Left lobe of liver (tissue), 2 donors: ENCODE data around the gene MAST4. TPM values are rescaled to one million over a fixed set of nuclear protein-coding genes. Genes with fewer than 3 reads are reported as not detected.
A peak's percentile ranks its signal among the peaks of the same experiment; 100 is the strongest.

ENCODE experiments used
- ATAC-seq: fragments of 200-7000 bp; cut with Tn5 transposase; one replicate; pipeline ENCODE4 v1.9.1; 2020; ENCODE audit warnings: mild to moderate bottlenecking, moderate library complexity
- DNase-seq: peaks from one replicate; pipeline ENCODE4 v3.0.0-alpha.2; 2020; ENCODE audit warnings: low spot score
- total RNA-seq: library from RNA; stranded (reverse); gene quantifications from one replicate; pipeline ENCODE4 v1.2.1, GENCODE V29; 2021
- donor health status: DM: no; HTN: no; CAD: no; lungs with moderate emphysema.
- donor health status: DM: no; HTN: yes; CAD: no.

The MAST4 gene
- total RNA-seq, 1 donor from 2014 or later: 21.5 TPM

GRCh38 chr5:66864240-66864884, 268.2 kb downstream of the MAST4 start:
- peak; percentile 84 for ATAC-seq
- DNase-seq: no peak

DNA sequence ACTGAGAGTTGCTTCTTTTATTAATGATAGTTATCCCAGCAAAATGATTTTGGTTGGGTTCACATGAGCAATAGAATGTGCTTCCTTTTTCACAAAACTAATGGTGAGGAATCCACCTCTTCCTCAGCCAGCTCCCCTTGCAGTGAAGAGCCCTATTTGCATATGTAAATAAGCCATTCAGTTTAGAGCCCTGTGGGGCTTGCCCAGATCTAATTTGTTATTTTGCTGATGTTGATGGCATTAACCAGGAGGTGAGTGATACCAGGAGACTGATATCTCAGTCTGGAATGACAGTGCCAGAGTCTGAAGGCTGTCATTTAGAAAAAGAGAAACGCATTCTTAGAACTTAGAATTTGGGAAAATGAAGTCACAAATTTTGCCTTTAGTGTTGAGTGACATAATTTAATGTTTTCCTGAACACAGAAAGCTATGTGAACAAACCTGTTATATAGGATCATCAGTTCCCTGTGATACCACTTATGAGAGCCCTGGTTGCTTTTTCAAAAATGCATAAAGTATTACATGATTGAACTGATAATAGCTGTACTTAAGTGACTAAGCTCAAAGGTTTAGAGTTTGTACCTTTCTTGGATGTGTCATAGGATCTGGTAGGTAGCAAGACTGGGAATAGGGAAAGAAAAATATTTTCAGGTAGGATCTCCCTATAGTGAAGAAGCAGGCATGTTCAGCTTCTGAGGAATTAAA, 271.6 kb downstream of the MAST4 start:
- ATAC-seq (no peak), DNase-seq (no peak)

DNA sequence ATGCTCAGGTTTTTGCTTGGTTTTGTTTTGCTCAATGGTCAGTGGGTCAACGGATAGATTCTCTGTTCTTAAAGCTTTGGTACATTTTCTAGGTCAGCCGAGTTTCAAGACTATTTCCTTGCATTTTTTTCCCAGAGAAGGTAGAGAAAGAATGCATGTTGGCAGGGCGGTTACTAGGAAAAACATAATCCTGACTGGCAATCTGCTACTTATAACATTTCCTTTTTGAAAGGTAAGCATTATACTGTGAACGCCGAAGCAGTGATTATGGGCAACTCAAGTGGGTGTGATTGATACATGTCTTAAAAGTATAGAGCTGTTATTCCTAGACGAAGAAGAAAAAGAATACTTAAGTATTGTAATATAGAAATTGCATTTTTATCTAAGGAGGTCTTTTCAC, 273.2 kb downstream of the MAST4 start:
- no peak for ATAC-seq
- DNase-seq: no peak

GRCh38 chr5:66870708-66871107, 274.5 kb downstream of the MAST4 start:
- ATAC-seq (no peak), DNase-seq (no peak)

DNA sequence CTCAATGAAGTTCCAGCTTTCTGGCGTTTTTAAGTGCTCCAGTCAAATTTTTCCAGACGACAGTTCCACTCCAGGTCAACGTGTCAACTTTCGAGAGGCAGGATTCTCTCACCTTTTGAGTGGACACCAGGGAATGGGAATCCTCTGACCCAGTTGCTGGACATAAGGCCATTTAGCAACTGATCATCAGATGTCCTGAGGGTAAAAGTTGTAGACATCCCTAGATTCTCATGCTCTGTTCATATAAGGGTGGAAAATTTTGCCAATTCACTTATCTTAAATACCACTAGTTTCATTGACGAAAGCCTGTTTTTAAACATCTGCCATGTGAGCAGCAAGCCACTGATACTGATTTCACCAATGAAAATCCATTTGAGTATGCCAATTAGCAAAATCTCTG, 275.5 kb downstream of the MAST4 start:
- ATAC-seq (no peak), DNase-seq (no peak)

DNA sequence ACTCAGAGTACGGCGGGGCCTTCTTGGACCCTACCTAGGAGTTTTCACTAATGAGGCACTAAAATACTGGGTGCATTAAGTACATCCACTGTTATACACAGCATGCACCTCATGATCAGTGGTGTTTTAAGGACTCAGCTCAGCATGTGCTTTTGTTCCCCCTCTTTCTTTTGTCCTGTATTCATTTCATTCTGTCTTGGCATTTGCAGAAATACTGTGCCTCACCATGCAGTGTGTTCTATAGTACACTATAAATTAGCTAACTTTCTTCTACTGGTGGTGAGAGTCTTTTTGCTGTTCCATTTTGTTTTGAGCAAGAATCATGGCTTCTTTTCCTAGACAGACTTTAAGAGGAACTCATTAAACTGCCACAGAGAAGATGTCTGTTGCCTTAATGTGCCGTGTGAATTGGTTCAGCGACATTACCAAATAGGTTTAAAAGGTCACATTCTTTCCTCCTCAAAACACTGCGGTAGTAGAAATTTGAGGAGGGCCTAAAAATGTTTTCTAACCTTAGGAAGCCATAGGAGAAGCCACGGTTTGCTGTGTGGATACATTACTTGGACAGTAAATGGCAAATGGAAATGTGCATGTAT, 276.6 kb downstream of the MAST4 start:
- ATAC-seq: no peak
- DNase-seq: no peak

- no peak for ATAC-seq
- no peak for DNase-seq
Observed at GRCh38 chr5:66874004-66874403, 277.8 kb downstream of the MAST4 start.

- DNase-seq: no peak
- ATAC-seq: no peak
Observed at GRCh38 chr5:66875315-66875714, 279.1 kb downstream of the MAST4 start.

DNA sequence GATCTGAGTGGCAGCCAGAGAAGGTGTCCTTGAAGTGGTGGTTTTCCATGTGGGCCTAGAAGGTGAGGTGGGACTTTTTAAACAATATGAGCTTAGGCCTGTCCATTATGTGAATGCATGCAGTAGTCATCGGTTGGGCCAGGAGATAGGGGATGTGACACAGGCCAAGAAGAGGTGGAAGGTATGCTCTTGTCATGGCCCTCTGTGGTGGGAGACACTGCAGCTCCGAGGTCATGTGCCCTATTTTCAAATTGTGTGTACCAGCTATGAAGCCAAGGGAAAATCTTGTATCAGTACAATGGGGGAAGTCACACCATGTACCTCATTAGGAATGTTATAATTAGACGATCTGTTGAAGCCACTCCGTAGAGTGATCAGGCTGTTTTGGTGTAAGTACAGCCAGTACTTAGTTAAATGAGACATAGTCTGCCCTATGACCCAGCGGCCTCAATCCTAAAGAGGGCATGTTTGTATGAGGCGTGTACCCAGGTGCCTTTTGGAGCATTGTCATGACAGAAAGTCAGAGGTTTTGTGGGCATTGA, 280.1 kb downstream of the MAST4 start:
- ATAC-seq: peak; percentile 19
- DNase-seq: no peak

GRCh38 chr5:66877843-66878242, 281.6 kb downstream of the MAST4 start:
- ATAC-seq: no peak
- no peak for DNase-seq

DNA sequence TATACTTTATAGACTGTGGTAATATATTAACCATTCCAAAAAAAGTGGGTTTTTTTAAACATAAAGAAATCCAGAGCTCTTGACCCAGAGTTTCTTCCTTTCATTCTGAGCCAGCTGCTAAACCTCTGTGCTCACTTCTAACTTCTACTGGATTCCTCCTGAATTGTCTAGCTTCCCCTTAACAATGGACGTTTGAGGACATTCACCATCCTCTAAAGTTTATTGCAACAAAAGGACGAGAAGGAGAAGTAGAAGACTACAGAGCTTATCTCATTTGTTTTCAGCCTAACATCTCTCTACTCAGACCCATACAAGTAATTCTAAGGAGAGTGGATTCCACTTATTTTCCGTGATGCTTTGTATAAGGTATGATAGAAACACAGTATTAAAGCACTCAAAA, 284.2 kb downstream of the MAST4 start:
- DNase-seq (no peak), ATAC-seq (no peak)

DNA sequence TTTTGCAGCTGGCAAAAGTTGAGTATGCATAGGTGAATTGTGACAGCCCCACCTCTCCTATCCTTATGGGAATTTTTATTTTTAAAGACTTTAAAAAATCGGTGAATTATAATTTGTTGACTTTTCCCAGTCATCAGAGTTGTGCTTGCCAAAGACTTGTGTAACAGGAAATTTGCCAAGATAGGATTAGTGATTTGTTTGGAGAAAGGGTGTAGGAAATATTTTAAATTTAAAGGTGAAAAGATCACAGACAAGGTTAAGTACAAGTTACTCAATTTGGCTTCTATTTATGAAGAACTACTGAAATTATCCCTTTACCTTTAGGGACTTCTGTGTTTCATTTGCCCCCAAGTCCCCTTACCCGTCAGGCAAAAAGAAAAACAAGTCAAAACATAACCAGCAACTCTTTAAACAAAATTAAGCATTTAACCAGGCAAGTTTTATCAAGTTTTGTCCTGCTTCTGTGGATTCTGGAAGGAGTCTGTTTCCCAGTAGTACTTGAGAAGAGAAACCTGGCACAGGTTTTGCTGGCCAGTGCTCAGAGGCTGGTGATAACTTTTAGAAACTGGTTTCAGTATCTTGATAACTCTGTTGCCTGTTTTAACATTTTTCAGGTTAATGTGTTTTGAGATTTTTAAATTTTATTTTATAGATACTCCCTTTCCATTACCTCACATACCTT, 285.4 kb downstream of the MAST4 start:
- peak; percentile 52 for ATAC-seq
- DNase-seq: no peak

DNA sequence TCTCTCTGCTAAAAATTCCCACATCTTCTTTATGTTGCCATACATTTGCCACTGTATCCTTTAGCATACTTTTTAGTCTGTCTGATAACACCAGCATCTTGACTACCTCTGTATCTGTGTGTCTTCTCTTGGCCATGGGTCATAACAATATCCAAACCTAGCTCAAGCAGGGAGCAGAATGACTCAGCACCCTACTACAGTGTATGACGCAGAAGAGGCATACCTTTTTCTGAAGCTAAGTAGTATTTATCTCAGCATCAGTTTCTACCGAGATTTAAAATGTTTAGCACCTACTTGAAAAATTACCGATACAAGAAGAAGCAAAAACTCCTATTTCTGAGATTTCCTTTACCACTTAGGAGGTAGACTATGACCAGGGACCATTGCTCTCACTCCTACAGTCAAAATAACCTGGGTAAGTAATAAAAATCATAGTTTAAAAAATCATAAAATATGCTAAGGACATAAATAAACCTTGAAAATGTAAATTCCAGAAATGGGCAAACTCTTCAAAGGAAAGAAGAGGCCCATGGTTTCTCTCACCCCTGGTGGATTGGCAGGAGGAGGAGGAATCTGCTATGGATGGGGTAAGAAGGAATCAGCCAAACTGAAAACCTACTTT, 286.5 kb downstream of the MAST4 start:
- ATAC-seq: no peak
- no peak for DNase-seq

DNA sequence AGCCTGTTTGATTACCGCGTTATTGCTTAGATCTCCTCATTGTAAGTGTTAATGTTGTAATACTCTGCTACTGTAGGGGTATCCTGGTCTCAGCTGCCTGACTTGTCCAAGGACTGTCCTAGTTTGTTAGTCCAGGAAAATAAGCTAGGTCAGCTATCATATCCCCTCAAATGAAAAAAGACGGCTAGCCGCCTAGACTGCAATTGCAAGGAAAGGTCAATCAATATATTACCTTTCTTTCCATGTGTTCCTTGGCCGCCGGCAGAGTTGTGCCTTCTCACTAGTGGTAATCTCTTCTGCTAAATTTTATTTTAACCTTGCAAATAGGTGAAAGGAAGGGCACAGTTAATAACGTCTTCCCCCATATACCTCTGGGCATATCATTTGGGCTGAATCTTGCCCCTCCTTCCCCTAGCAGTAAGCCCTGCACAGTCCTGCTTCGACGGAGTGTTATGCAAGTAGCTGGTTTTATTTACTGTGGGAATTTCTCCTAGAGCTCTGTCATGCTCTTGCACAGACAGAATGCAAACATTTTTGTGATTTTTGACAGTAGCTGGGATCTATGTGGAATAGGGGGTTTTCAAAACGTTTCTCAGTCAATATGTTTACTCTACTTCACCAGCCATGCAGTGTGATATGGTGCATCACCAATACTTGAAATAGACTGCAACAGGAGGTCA, 288.5 kb downstream of the MAST4 start:
- DNase-seq (no peak), ATAC-seq (peak; percentile 53)

DNA sequence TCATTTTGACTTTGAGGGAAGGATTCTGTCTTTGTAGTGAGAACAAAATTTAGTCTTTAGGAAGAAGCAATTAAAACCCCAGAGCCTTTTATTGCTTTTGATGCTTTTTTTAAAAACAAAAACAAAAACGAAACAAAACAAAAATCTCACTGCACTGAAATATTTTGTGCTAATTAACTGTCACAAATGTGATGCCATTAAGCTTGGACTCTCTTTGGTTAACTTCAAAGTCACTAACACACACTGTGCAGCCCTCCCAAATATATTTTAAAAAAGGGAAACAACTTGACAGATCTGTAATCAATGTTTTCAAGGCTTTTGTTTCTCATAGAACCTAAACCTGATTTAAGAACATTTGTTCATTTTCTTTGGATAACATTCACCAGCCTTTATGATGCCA, 290.7 kb downstream of the MAST4 start:
- ATAC-seq (no peak), DNase-seq (no peak)

DNA sequence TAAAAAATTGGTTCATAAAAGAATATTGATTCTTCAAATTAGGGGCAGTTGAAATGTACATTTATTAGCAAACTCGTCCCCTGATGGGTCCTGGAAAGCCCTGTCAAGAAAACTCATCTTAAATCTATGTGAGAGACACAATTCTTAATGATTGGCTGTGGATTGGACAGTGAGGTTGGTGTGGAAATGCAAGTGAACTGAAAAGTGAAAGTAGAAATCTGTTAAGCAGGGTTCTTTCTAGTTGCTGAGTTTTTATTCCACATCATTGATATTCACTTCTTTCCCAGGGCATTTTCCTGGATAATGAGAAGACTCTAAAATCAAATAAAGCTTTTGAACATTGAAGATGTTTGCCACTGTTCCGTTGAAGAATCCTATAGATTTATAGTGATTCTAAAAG, 292.4 kb downstream of the MAST4 start:
- DNase-seq: no peak
- peak; percentile 62 for ATAC-seq

DNA sequence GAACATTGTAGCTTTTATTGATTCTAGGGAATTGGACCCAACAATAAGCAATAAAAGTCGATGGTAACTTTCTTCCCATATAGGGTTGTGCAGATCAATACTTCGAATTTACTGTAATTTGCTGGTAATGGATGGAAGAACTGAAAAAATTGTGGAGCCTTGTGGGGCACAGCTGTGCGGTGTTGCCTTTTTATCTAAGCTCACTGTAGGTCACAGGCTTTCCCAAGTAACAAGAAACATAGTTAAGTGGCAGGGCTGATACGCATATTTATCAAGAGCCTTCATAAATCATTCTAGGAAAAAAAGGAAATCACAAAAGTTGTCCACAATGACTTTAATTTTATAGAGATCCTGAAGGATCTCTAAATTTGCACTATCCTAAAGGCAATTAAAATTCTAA, 292.9 kb downstream of the MAST4 start:
- DNase-seq: no peak
- no peak for ATAC-seq

DNA sequence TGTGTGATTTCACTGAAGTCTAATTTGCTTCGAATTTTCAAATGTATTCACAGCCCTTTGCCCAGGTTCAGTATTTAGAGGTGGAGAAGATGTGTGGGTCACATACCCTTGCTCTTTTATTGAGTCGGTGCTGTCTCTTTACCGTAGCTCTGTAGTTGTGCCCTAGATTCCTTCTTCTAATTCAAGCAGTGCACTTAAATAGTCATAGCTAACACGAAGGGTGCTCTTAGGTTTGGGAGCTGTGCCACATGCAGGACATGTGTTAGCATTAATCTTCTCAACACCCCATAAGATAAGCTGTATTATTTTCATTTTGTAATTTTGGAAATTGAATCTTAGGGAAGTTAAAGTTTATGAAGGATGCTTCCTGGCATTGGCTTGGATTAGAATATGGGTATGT, 293.3 kb downstream of the MAST4 start:
- DNase-seq (no peak), ATAC-seq (no peak)

DNA sequence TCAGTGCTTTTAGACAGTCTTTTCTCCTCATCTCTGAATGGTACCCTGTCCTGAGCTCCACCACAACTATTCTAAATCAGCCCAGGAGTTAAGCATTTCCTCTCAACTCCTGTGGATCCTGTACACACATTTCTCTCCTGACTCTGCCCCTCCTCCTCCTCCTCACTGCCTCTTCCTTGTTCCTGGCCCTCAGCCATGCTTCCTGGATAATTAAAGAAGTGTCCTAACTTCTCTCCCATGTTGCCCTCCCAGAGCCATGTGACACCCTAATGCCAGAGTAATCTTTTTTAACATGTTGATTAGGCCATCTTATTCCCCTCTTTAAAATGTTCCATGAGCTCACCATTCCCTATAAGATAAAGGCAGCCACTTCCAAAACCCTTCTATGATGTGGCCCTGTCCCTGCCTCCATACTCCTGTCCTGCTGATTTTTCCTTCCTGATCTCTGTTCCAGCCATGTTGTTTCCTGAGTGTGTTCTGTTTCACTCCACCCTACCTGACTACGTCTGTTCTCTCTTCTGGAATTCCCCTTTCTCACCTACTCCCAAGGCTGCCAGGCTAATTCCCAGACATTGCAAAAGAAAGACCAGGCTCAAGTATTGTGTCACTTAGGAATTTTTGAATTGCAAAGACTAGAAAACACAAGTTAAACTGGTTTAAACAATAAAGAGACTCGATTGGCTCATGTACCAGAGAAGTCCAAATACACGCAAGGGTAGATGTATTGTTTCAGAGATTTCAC, 295.2 kb downstream of the MAST4 start:
- no peak for DNase-seq
- peak; percentile 21 for ATAC-seq

DNA sequence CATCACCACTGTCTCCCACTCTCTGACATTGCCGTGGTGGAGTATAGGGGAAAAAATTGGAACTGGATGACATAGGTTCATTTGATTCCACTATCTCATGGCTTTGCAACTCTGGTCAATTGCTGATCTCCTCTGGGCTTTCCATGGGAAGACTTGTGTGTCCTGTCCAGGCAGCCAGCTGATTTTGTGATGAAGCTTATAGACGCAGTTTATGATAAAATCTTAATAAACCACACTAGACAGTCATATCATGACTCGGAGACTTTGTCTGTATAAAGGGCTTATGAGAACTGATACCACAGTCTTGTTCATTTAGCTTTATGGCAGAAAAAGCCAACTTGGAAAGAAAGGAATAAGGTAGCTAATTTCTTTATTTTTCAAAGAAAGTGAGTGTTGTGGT, 296.5 kb downstream of the MAST4 start:
- ATAC-seq: no peak
- DNase-seq: no peak
